ENCODE measurements around the gene GIT1.
A peak's percentile ranks its signal among the peaks of the same experiment; 100 is the strongest.

The GIT1 gene

GRCh38 chr17:29577385-29578211 is 11.8 kb downstream of the GIT1 start:
- no peak for DNase-seq

GRCh38 chr17:29577001-29577370 is 12.5 kb downstream of the GIT1 start:
- DNase-seq = no peak

GRCh38 chr17:29576214-29577000 is 13.0 kb downstream of the GIT1 start:
- no peak for DNase-seq

- DNase-seq = no peak
These were observed 13.8 kb downstream of the GIT1 start for GRCh38 chr17:29575511-29576213.

- DNase-seq = no peak
These were observed 14.5 kb downstream of the GIT1 start for GRCh38 chr17:29574732-29575510.

GRCh38 chr17:29573871-29574731 is 15.3 kb downstream of the GIT1 start:
- no peak for DNase-seq

- DNase-seq = no peak
These were observed 15.9 kb downstream of the GIT1 start for GRCh38 chr17:29573558-29573869.

- no peak for DNase-seq
These were observed 16.5 kb downstream of the GIT1 start for GRCh38 chr17:29572691-29573557.

GRCh38 chr17:29571883-29572681 is 17.4 kb downstream of the GIT1 start:
- DNase-seq = no peak

GRCh38 chr17:29571486-29571882 is 18.0 kb downstream of the GIT1 start:
- DNase-seq = no peak

GRCh38 chr17:29570521-29570920 is 18.9 kb downstream of the GIT1 start:
- DNase-seq = no peak

GRCh38 chr17:29569245-29569950 is 20.1 kb downstream of the GIT1 start:
- no peak for DNase-seq

- peak; percentile 59 for DNase-seq
These were observed 20.9 kb downstream of the GIT1 start, which contains the start of gene TP53I13 for GRCh38 chr17:29568331-29569244. TSS of gene TP53I13 (plus strand) at chr17:29568701. CDS start at chr17:29568759, 58 bp downstream.

GRCh38 chr17:29567554-29568330 is 21.7 kb downstream of the GIT1 start:
- no peak for DNase-seq

- no peak for DNase-seq
These were observed 22.2 kb downstream of the GIT1 start for GRCh38 chr17:29567304-29567553.

- no peak for DNase-seq
These were observed 22.8 kb downstream of the GIT1 start, which contains the start of gene ABHD15 for GRCh38 chr17:29566473-29567303. TSS of gene ABHD15 (minus strand) at chr17:29567037. CDS start at chr17:29566966, 71 bp downstream.

Data from SIG-M5 (cell line).